GM21381 (cell line): Measurements from ENCODE around the gene GALNTL6.

Experiments
- ATAC-seq: cut with Tn5 transposase; IDR thresholded peaks from one replicate; pipeline ENCODE4 v1.9.1; 2021; ENCODE audit warnings: mild to moderate bottlenecking, moderate library complexity; ENCODE audit not compliant: unreplicated experiment

GALNTL6 gene

GRCh38 chr4:172514801-172515200, 701.6 kb downstream of the GALNTL6 start:
- ATAC-seq, result no peak

GRCh38 chr4:172515266-172515879, 702.2 kb downstream of the GALNTL6 start:
- ATAC-seq, result no peak

GRCh38 chr4:172517391-172517790, 704.2 kb downstream of the GALNTL6 start:
- ATAC-seq, result no peak

- no peak for ATAC-seq
Measured at GRCh38 chr4:172521248-172521647, 708.0 kb downstream of the GALNTL6 start.

- ATAC-seq, result no peak
Measured at GRCh38 chr4:172521680-172522079, 708.5 kb downstream of the GALNTL6 start.

GRCh38 chr4:172543249-172543648, 730.0 kb downstream of the GALNTL6 start:
- ATAC-seq, result no peak

GRCh38 chr4:172546782-172547181, 733.6 kb downstream of the GALNTL6 start:
- no peak for ATAC-seq

- no peak for ATAC-seq
Measured at GRCh38 chr4:172547724-172548123, 734.5 kb downstream of the GALNTL6 start.

GRCh38 chr4:172553216-172553615, 740.0 kb downstream of the GALNTL6 start:
- ATAC-seq, result no peak

- ATAC-seq, result no peak
Measured at GRCh38 chr4:172554588-172554987, 741.4 kb downstream of the GALNTL6 start.

- no peak for ATAC-seq
Measured at GRCh38 chr4:172555725-172556124, 742.5 kb downstream of the GALNTL6 start.

- no peak for ATAC-seq
Measured at GRCh38 chr4:172573899-172574298, 760.7 kb downstream of the GALNTL6 start.

GRCh38 chr4:172578712-172579111, 765.5 kb downstream of the GALNTL6 start:
- ATAC-seq, result no peak

GRCh38 chr4:172584816-172585215, 771.6 kb downstream of the GALNTL6 start:
- ATAC-seq, result no peak

GRCh38 chr4:172596206-172596605, 783.0 kb downstream of the GALNTL6 start:
- no peak for ATAC-seq

GRCh38 chr4:172599554-172599953, 786.4 kb downstream of the GALNTL6 start:
- no peak for ATAC-seq

- ATAC-seq, result no peak
Measured at GRCh38 chr4:172601195-172601594, 788.0 kb downstream of the GALNTL6 start.

- ATAC-seq, result no peak
Measured at GRCh38 chr4:172619218-172619617, 806.0 kb downstream of the GALNTL6 start.

GRCh38 chr4:172619798-172620197, 806.6 kb downstream of the GALNTL6 start:
- no peak for ATAC-seq

GRCh38 chr4:172628263-172628662, 815.1 kb downstream of the GALNTL6 start:
- ATAC-seq, result no peak

- ATAC-seq, result no peak
Measured at GRCh38 chr4:172630280-172630679, 817.1 kb downstream of the GALNTL6 start.

GRCh38 chr4:172631832-172632231, 818.6 kb downstream of the GALNTL6 start:
- ATAC-seq, result no peak

GRCh38 chr4:172648471-172648870, 835.3 kb downstream of the GALNTL6 start:
- ATAC-seq, result no peak
